HK-2 (cell line): ENCODE data around the gene FAM9B.
"Not testable (repeated sequence)": the region's sequence is repeated elsewhere in the genome, so short reads cannot be mapped to it uniquely, and the experiment has no call there.

Source experiments
- DNase-seq: peaks from one replicate; pipeline ENCODE4 v3.0.0-alpha.2; 2018; ENCODE audit not compliant: unreplicated experiment

Gene FAM9B

GRCh38 chrX:9033989-9034388, at the start of gene FAM9B:
FAM9B (minus strand) TSS chrX:9034127; CDS start chrX:9032986, 1,141 bp downstream.
- DNase-seq, result no peak

DNA sequence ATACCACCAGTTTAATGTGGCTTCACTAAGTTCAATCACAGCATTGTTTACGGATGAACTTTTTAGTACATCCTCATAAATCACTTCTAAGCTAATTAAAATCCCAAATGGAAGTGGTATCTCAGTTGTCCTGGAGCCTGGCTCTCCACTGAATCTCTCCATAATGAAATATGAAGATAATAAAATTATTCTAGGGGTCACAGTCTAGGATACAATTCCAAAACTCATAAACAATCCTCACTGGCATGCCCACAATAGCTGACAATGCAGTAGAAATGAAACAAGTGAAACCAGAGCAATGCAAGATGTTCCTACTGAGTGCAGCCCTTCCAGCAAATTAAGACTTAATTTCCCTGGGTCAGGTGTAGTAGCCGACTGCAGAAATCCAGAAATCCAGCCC, 47.3 kb upstream of the FAM9B start:
- no peak for DNase-seq

GRCh38 chrX:9074326-9074725, 40.4 kb upstream of the FAM9B start:
- no peak for DNase-seq

GRCh38 chrX:9072281-9072680, 38.4 kb upstream of the FAM9B start:
- DNase-seq, result no peak

DNA sequence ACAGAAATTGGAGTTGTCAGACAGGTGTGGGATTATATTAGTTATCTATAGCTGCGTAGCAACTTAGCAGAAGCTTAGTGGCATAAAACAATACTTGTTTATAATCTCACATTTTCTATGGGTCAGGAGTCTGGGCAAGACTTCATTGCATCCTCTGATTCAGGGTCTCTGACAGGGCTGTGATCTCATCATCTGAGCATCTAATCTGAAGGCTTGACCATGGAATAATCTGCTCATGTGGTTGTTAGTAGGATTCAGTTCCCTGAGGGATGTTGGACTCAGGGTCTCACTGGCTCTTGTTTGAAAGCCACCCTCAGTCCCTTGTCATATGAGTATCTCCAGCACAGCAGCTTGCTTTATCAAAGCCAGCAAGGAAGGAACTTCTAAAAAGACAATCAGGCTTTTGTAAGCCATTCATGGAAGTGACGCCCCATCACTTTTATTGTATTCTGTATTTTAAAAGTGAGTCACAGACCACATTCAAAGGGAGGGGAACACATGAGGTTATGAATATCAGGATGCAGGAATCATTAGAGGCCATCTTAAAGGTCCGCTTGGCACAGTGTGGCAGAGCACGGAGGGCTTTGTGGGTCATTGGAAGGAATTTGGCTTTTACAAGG, 37.2 kb upstream of the FAM9B start:
- no peak for DNase-seq

- no peak for DNase-seq
Observed at GRCh38 chrX:9069573-9069972, 35.6 kb upstream of the FAM9B start.

- DNase-seq, result no peak
Observed at GRCh38 chrX:9064694-9065093, 30.8 kb upstream of the FAM9B start.

DNA sequence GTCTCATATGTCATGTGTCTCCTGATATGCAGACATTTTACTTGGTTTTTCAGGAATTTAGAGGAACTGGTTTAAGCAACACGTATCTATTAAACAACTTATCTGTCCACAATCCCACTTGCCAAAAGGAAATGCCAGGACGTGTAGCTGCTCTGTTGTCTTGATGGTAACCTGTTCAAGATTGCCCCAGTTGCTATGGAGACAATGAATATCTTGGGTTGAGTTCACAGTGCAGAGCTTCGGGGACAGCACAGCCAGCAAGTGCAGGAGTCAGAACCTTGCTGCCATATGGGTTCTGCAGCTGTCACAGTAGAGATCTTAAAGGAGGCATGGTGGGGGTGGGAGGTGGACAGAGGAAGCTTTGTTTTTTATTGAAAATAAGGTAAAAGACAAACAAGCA, 28.7 kb upstream of the FAM9B start:
- no peak for DNase-seq

- DNase-seq, result no peak
Observed at GRCh38 chrX:9055354-9055753, 21.4 kb upstream of the FAM9B start.

GRCh38 chrX:9052081-9052480, 18.2 kb upstream of the FAM9B start:
- no peak for DNase-seq

GRCh38 chrX:9050331-9050730, 16.4 kb upstream of the FAM9B start:
- DNase-seq, result no peak

- DNase-seq, result no peak
Observed at GRCh38 chrX:9048801-9049200, 14.9 kb upstream of the FAM9B start.

GRCh38 chrX:9038244-9038643, 4.3 kb upstream of the FAM9B start:
- no peak for DNase-seq

- no peak for DNase-seq
Observed at GRCh38 chrX:9037296-9037695, 3.4 kb upstream of the FAM9B start.

DNA sequence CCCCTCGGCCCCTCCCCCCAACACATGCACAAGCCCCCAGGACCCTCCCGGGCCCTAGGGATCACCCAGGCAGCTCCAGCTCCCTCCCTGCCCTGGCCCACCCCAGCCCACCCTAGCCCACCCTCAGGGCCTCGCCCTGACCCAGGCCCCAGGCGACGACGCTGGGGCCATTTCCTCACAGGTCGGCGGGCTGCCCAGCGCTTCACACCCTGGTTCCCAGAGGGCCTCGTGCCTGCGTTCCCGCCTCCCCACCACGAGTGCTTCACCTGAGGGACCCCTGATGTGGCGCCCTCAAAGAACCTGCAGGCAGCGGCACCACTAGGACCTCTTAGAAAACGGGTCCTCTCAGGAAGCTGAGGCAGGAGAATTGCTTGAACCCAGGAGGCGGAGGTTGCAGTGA, 341 bp downstream of the FAM9B start:
- no peak for DNase-seq

DNA sequence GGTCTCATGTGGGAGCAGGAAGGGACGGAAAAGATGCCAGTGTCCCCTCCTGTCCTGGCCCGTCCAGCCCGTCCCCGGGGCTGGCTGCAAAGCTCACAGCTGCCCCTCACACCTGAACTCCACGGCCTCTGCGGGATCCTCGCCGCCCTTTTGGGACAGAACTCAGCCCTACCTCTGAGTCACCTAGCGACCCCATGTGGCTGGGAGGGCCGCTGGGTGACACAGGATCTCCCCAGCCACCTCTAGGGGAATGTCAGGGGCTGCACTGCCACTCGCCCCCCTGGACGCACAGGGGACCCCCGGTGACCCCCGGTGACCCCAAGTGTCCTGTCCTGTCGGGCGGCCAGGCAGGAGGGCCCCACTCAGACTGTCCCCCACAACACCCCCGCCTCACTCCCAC, 748 bp downstream of the FAM9B start:
- DNase-seq, result no peak

DNA sequence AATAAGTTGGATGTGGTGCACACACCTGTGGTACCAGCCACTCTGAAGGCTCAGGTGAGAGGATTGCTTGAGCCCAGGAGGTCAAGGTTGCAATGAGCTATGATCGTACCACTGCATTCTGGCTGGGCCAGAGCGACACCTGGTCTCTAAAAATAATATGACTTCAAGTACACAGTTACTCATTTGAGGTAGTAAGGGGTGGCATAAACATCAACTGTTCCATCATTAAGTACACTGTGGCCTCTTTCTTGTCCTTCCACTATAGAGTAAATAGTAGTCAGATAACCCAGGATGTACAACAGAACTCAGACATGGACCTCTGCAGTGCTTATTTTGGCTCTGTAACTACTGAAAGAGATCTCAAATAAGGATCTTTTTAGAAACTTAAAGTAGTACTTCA, 10.6 kb downstream of the FAM9B start:
- DNase-seq, result no peak

- DNase-seq, result no peak
Observed at GRCh38 chrX:9019151-9019550, 14.8 kb downstream of the FAM9B start.

- DNase-seq, result not testable (repeated sequence)
Observed at GRCh38 chrX:9018332-9018731, 15.6 kb downstream of the FAM9B start.

GRCh38 chrX:9003041-9003440, 30.9 kb downstream of the FAM9B start:
- no peak for DNase-seq

- DNase-seq, result no peak
Observed at GRCh38 chrX:8988446-8988845, 45.5 kb downstream of the FAM9B start.

DNA sequence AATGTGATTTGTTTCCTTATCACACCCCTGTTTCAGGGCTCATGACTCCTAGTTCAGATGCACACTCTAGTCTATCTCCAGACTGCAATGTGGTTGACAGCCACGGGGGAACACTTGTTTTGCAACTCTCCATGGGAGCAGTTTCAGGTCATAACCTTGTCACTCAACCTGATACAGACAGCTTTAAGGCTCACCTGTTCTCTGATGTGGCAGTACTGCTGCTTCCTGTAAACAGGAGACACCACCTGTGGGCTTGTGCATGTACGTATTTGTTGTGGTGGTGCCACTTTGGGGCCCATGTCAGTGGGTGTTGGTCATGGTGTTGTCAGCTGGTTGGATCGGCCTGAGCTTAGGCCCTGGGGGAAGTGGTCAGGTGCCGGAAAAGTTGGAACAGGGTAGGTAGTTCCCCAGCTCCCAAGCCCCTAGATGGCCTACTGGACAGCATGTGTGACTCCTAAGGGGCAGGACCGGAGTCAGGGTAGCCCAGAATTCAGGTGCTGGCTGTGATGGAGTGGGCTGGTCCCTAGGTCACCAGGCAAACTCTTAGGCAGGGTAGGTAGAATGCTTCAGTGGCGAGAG, 46.2 kb downstream of the FAM9B start:
- no peak for DNase-seq

DNA sequence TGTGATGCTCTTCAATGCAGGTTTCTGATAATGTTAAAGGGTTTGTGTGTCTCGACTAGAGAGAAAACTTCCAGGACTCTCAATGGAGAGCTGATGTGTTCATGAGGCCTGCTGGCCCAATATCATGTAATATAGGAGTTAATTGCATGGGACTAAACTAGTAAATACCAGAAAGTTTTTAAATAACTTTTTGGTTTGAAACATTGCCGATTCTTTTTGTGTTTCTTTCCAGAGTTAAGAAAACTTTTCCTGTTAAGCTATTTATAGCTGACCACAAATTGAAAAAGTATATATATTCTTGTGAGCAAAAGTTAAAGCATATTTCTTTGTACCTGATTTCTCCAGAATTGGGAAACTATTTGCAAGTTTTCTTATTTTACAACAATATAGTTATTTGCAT, 49.7 kb downstream of the FAM9B start:
- DNase-seq, result no peak

- DNase-seq, result no peak
Observed at GRCh38 chrX:8981723-8982122, 52.2 kb downstream of the FAM9B start.
